D721Med (cell line): Measurements from ENCODE around the gene AFAP1.

Source experiments
- DNase-seq: peaks from one replicate; pipeline ENCODE4 v3.0.0; 2011; ENCODE audit warnings: low spot score; ENCODE audit not compliant: insufficient read length
- FAIRE-seq: peaks from 2 replicates; lab custom pipeline; 2011; peaks lifted over from hg19 to GRCh38; lab: Jason Lieb, UNC
- CTCF ChIP-seq: IDR thresholded peaks from 2 replicates; pipeline ENCODE4 v1.5.1; 2012; ENCODE audit warnings: mild to moderate bottlenecking, control low read depth; ENCODE audit not compliant: insufficient read depth; ENCODE audit errors: missing control alignments

The AFAP1 gene

GRCh38 chr4:7831330-7831729, 108.3 kb downstream of the AFAP1 start:
- DNase-seq: no peak
- FAIRE-seq: no peak
- TF ChIP-seq CTCF: no peak

GRCh38 chr4:7830747-7831146, 108.9 kb downstream of the AFAP1 start:
- DNase-seq: no peak
- no peak for TF ChIP-seq CTCF
- FAIRE-seq: no peak

GRCh38 chr4:7829652-7830580, 109.7 kb downstream of the AFAP1 start:
- no peak for FAIRE-seq
- DNase-seq: no peak
- no peak for TF ChIP-seq CTCF

GRCh38 chr4:7828793-7829301, 110.8 kb downstream of the AFAP1 start:
- DNase-seq: no peak
- no peak for FAIRE-seq
- TF ChIP-seq CTCF: no peak

GRCh38 chr4:7828011-7828720, 111.5 kb downstream of the AFAP1 start:
- TF ChIP-seq CTCF: no peak
- FAIRE-seq (no peak), DNase-seq (no peak)

- no peak for TF ChIP-seq CTCF
- no peak for FAIRE-seq
- DNase-seq: no peak
These were observed 112.1 kb downstream of the AFAP1 start for GRCh38 chr4:7827566-7827965.
